Immature natural killer cell (primary cell): ENCODE results near the gene FAM98C. TPM values are rescaled to one million over a fixed set of nuclear protein-coding genes. Genes with fewer than 3 reads are reported as not detected.
A peak's percentile ranks its signal among the peaks of the same experiment; 100 is the strongest.
"Not testable (repeated sequence)": the region's sequence is repeated elsewhere in the genome, so short reads cannot be mapped to it uniquely, and the experiment has no call there.

Source experiments
- DNase-seq, 3 donors: peaks; one replicate each; pipeline ENCODE4 v3.0.0; 2022; ENCODE audit warnings: mixed read lengths in 1 of 3
- H3K27ac Mint-ChIP-seq, 6 donors: one replicate each; pipeline ENCODE4 v1.8.0; 2020; ENCODE audit warnings: mixed read lengths in 6 of 6, mild to moderate bottlenecking in 5 of 6, inconsistent platforms in 4 of 6, moderate library complexity in 3 of 6
- H3K27me3 Mint-ChIP-seq, 3 donors: one replicate each; pipeline ENCODE4 v1.8.0; 2020 to 2021; ENCODE audit warnings: low read depth in 3 of 3, mild to moderate bottlenecking in 3 of 3, mixed read lengths in 3 of 3, moderate library complexity in 3 of 3, inconsistent platforms in 1 of 3
- H3K36me3 Mint-ChIP-seq, 3 donors: one replicate each; pipeline ENCODE4 v1.8.0; 2020; ENCODE audit warnings: mixed read lengths in 3 of 3, inconsistent platforms in 2 of 3, mild to moderate bottlenecking in 2 of 3
- H3K4me1 Mint-ChIP-seq, 2 donors: one replicate each; pipeline ENCODE4 v1.8.0; 2020; ENCODE audit warnings: inconsistent platforms in 2 of 2, mild to moderate bottlenecking in 2 of 2, mixed read lengths in 2 of 2, moderate library complexity in 1 of 2
- H3K4me3 Mint-ChIP-seq, 5 donors: one replicate each; pipeline ENCODE4 v1.8.0; 2020; ENCODE audit warnings: mild to moderate bottlenecking in 5 of 5, mixed read lengths in 5 of 5, inconsistent platforms in 3 of 5, moderate library complexity in 3 of 5
- H3K9me3 Mint-ChIP-seq, 6 donors: one replicate each; pipeline ENCODE4 v1.8.0; 2020; ENCODE audit warnings: mild to moderate bottlenecking in 6 of 6, mixed read lengths in 6 of 6, inconsistent platforms in 4 of 6, moderate library complexity in 3 of 6
- polyA plus RNA-seq, 3 donors: library from polyadenylated mRNA; unstranded; fragments of 300-500 nt; fragmentation: Illumina TruSeq; gene quantifications; one replicate each; pipeline ENCODE4 v1.2.3, GENCODE V29; 2021

FAM98C gene
- polyA plus RNA-seq, 3 donors from 2014 or later: 15.7 to 29.9 (median 18.5) TPM

DNA sequence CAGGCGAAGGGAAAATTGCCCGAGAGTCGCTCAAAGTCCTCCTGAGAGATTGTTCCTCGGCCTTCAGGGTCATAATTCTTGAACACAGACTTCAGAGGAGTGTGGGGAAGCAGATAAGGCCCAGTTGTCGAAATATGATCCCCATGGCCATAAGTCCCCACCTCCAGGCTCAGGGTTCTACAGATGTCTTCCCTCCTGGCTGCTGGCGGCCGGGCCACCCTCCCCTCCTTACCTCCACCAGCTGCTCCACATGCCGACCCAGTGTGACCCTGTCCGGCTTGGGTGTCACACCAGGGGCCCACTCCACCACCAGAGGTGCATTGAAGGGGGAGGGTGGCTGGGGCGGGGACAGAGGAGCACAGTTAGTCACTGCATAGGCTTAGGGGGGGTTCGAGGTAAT lies 10.1 kb downstream of the FAM98C start:
- Mint-ChIP-seq H3K27me3 (peaks cover 0 to 5% (median 0%) of the 10 kb centered on the region in 3 donors), H3K4me1 (peaks cover 12 to 13% of the 10 kb centered on the region in 2 donors), H3K36me3 (no peaks in the 10 kb centered on the region), H3K4me3 (no peak overlapping the region), H3K27ac (no peak overlapping the region), H3K9me3 (no peaks in the 10 kb centered on the region)
- DNase-seq: no peak

DNA sequence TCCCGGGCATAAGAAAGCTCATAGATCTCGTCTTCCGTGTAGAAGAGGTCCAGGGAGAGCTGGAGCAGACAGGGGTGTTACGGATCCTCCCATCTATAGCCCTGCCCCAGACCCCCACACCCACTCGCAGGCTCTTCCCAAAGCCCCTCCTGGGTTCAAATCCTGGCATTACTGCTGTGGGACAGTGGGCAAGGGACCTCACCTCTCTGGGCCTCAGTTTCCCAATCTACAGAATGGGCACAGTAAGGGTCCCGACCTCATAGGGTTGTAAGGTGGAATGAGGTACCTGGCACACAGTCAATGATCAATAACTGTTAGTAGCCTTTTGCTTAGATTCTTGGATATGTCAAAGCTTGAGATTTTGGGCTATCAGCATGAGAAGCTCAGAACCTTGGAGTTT lies 10.5 kb downstream of the FAM98C start:
- H3K27ac Mint-ChIP-seq: no peak overlapping the region
- DNase-seq: no peak
- peaks cover 0 to 6% (median 0%) of the 10 kb centered on the region in 3 donors for H3K27me3 Mint-ChIP-seq
- H3K9me3 Mint-ChIP-seq: no peaks in the 10 kb centered on the region
- H3K4me3 Mint-ChIP-seq: no peak overlapping the region
- H3K36me3 Mint-ChIP-seq: no peaks in the 10 kb centered on the region
- H3K4me1 Mint-ChIP-seq: peaks cover 15 to 17% of the 10 kb centered on the region in 2 donors

DNA sequence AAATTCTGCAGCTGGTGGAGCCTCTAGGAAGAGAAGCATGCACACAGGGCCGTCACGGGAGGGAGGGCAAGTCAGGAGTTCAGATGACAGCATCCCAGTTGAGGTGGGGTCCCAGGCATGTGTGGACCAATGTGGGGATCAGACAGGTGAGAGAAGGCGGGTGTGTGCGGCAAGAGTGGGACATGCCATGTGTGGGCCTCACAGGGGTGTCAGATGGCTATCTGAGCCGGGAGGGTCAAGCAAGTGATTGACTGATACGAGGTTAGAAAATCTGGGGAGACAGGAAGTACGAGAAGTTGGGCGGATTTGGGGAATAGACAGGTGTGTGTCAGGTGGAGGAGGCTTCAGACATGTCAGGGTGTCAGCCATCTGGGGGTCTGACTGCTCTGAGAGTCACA lies 14.3 kb downstream of the FAM98C start:
- Mint-ChIP-seq H3K27ac (peak overlapping the region in 3 of 6 donors; percentile 6 to 72 (median 71)), H3K36me3 (no peaks in the 10 kb centered on the region), H3K4me1 (peaks cover 17 to 20% of the 10 kb centered on the region in 2 donors), H3K4me3 (peak overlapping the region; percentile 72 to 84 (median 77)), H3K9me3 (no peaks in the 10 kb centered on the region), H3K27me3 (peaks cover 0 to 6% (median 4%) of the 10 kb centered on the region in 3 donors)
- no peak for DNase-seq

DNA sequence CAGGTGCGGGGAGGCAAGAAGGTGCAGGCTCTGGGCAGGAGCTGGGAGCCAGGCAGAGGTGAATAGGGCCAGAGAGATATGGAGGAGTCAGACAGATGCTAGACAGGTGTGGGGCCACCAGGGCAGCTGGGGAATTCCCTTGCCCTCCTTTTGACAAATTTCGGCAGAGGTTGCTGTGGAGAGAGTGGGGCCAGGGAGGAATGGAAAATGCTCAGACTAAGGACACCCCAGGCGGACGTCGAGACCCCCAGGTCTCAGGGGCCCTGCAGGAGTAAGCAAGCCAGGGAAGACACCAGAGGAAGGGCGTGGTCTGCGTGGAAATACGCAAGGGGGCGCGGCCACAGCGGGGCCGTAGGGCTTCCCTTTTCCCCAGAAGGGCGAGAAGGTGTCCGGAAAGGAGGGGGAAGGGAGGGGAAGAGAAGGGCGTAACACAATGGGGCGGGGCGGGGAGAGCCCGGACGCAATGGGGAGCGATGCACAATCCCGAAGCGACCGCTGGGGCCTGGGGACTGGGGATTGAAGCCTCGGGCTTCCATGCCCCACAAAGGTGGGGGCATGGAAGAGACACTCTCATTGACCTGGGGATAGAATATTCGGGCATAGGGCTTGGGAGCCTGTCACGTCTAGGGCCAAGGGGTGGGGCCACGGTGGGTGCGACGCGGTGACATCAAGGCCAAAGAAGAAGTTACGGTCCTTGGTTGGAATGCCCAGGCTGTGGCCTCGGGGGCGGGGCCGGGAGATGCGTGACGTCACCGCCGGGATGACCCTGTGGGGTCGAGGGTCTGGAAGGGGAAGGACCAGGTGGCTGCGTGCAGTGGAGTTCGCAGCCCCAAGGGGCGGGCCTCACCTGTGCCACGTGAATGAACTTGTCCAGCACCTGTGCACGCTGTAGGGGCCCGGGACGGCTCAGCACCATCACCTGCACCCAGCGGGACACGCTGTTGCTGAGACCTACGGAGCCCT lies 14.9 kb downstream of the FAM98C start:
- no peaks in the 10 kb centered on the region for H3K9me3 Mint-ChIP-seq
- H3K4me3 Mint-ChIP-seq: peak overlapping the region; percentile 72 to 84 (median 77)
- peak in 2 of 3 donors; percentile 20 to 23 for DNase-seq
- peaks cover 0 to 6% (median 5%) of the 10 kb centered on the region in 3 donors for H3K27me3 Mint-ChIP-seq
- no peaks in the 10 kb centered on the region for H3K36me3 Mint-ChIP-seq
- peak overlapping the region in 4 of 6 donors; percentile 6 to 72 (median 63) for H3K27ac Mint-ChIP-seq
- H3K4me1 Mint-ChIP-seq: peaks cover 17 to 20% of the 10 kb centered on the region in 2 donors

DNA sequence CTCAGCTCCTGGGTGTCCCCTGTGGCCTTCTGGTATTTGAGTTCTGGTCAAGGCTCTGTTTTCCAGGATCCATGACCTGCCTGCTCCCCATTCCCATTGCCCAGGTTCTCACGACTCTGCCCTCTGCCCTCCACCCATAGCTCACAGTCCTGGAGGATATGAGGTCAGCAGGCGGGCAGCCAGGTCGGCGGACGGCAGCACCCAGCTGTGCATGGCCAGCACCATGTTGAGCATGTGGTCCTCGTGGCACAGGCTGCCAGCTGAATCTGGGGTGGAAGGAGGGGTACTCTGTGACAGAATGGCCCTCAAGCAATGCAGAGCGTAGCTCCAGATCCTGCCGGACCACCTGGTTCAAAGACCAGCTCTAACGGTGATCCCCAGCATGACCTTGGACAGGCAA lies 18.0 kb downstream of the FAM98C start:
- Mint-ChIP-seq H3K27me3 (peaks cover 0 to 9% (median 8%) of the 10 kb centered on the region in 3 donors), H3K4me3 (no peak overlapping the region), H3K27ac (no peak overlapping the region), H3K9me3 (peaks cover 0 to 2% (median 0%) of the 10 kb centered on the region in 6 donors), H3K36me3 (no peaks in the 10 kb centered on the region), H3K4me1 (peaks cover 18 to 20% of the 10 kb centered on the region in 2 donors)
- no peak for DNase-seq

DNA sequence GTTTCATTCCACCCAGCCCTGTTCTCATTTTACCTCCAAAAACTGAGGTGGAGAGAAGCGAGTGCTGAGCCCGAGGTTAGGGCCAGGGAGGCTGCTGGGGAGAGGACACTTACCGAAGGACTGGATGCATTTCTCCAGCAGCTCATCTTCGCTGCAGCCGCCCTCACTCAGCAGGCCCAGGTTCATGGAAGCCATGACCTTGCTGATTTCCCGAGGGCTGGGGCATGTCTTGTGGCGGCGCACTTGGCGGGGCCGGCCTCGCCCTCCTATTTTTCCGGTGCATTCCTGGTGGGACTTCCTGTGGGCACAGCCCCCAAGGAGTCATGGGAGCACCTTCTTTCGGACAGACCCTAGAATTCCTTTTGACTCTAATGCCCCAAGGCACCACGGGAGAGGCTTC lies 19.0 kb downstream of the FAM98C start:
- Mint-ChIP-seq H3K4me1 (peaks cover 18 to 25% of the 10 kb centered on the region in 2 donors), H3K9me3 (peaks cover 0 to 2% (median 0%) of the 10 kb centered on the region in 6 donors), H3K36me3 (no peaks in the 10 kb centered on the region), H3K27ac (no peak overlapping the region), H3K27me3 (peaks cover 3 to 9% (median 9%) of the 10 kb centered on the region in 3 donors), H3K4me3 (no peak overlapping the region)
- DNase-seq: no peak

DNA sequence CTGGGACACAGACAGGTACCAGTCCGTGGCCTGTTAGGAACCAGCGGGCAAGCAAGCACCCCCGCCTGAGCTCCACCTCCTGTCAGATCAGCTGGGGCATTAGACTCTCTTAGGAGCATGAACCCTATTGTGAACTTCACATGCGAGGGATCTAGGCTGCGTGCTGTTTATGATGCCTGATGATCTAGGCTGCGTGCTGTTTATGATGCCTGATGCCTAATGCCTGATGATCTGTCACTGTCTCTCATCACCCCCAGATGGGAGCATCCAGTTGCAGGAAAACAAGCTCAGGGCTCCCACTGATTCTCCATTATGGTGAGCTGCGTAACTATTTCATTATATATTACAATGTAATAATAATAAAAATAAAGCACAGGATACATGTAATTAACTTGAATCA lies 19.5 kb downstream of the FAM98C start:
- H3K27me3 Mint-ChIP-seq: peaks cover 7 to 12% (median 9%) of the 10 kb centered on the region in 3 donors
- no peak overlapping the region for H3K27ac Mint-ChIP-seq
- peaks cover 12 to 19% of the 10 kb centered on the region in 2 donors for H3K4me1 Mint-ChIP-seq
- H3K4me3 Mint-ChIP-seq: no peak overlapping the region
- H3K9me3 Mint-ChIP-seq: peaks cover 0 to 2% (median 0%) of the 10 kb centered on the region in 6 donors
- DNase-seq: no peak
- no peaks in the 10 kb centered on the region for H3K36me3 Mint-ChIP-seq

DNA sequence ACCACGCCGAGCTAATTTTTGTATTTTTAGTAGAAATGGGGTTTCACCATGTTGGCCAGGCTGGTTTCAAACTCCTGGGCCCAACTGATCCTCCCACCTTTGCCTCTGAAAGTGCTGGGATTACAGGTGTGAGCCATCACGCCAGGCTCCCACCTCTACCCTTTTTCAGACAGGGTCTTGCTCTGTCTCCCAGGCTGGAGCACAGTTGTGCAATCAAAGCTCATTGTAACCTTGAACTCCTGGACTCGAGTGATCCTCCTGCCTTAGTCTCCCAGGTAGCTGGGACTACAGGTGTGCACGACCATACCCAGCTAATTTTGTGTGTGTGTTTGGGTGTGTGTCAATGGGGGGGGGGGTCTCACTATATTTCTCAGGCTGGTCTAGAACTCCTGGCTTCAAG lies 21.4 kb downstream of the FAM98C start:
- Mint-ChIP-seq H3K36me3 (no peaks in the 10 kb centered on the region), H3K4me3 (no peak overlapping the region)

DNA sequence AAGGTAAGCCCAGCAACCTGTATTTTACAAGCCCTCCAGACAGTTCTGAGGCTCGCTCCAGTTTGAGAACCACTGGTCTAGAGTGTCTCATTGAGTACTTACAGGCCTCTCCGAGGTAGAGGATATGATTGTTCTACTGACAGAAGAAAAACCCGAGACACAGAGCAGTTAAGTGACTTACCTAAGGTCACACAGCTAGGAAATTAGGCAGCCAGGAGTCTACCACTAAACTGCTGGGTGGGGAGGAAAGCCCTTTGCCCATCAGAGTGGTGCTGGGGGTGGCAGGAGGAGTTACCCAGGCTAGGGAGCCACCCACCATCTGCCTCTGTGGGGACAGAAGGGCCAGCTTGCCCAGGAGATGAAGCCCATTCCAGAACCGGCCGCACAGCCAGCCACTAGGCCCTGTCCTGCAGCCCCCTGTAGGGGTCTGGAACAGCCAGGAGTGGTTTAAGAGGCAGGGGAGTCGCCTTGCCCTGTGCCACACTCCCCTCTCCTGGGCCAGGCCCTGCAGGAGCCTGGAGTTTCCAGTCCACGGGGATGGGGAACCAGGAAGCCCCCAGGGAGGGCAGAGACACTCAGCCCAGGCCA lies 22.4 kb downstream of the FAM98C start:
- H3K4me1 Mint-ChIP-seq: peaks cover 3 to 6% of the 10 kb centered on the region in 2 donors
- peak overlapping the region in 1 of 5 donors; percentile 56 for H3K4me3 Mint-ChIP-seq
- DNase-seq: no peak
- H3K27me3 Mint-ChIP-seq: peaks cover 3 to 19% (median 11%) of the 10 kb centered on the region in 3 donors
- H3K36me3 Mint-ChIP-seq: no peaks in the 10 kb centered on the region
- H3K9me3 Mint-ChIP-seq: peaks cover 0 to 2% (median 0%) of the 10 kb centered on the region in 6 donors
- no peak overlapping the region for H3K27ac Mint-ChIP-seq

More for the DNA sequence above, 21.4 kb downstream of the FAM98C start:
- peaks cover 3 to 6% of the 10 kb centered on the region in 2 donors for H3K4me1 Mint-ChIP-seq
- no peak overlapping the region for H3K27ac Mint-ChIP-seq
- DNase-seq: no peak
- H3K9me3 Mint-ChIP-seq: peaks cover 0 to 2% (median 0%) of the 10 kb centered on the region in 6 donors
- H3K27me3 Mint-ChIP-seq: peaks cover 3 to 17% (median 11%) of the 10 kb centered on the region in 3 donors

DNA sequence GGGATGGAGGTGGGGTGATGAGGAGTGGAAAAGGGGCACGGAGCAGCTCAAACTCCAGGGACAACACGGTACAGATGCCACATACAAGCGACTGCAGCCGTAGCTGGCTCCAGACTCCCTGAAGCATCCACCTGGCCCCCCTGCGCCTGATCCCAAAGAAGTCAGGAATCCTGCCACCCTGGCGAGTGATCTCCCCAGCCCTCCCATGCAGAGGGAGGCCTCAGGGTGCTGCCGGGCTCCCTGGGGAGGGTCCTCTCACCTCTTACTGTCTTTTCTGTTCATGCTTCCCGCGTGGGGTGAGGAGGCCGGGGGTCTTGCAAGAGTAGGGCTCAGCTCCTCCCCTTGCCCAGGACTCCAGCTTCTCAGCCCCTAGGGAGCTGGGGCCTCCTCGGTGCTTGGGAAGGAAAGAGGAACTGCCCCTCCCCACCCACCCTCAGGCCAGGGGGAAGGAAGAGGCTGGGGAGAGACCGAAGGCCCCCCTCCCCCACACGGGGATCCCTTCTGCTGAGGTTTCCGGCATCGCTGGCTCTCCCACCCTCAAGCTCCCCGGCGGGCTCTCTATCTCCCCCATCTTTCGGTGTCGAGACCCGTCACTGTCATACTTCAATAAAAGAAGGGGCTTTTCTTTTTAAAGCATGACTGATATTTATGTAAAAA lies 23.0 kb downstream of the FAM98C start, which contains the start of gene RASGRP4:
RASGRP4 (minus strand) TSS at position 410 of the 657 bp plus-strand sequence; CDS start at position 282, 128 bp downstream.
- no peaks in the 10 kb centered on the region for H3K36me3 Mint-ChIP-seq
- peaks cover 3 to 6% of the 10 kb centered on the region in 2 donors for H3K4me1 Mint-ChIP-seq
- H3K27ac Mint-ChIP-seq: no peak within 1 kb of the TSS
- H3K4me3 Mint-ChIP-seq: peak within 1 kb of the TSS in 3 of 5 donors; percentile 22 to 58 (median 49)
- H3K27me3 Mint-ChIP-seq: peaks cover 3 to 16% (median 11%) of the 10 kb centered on the region in 3 donors
- H3K9me3 Mint-ChIP-seq: peaks cover 0 to 2% (median 0%) of the 10 kb centered on the region in 6 donors
- DNase-seq: no peak

DNA sequence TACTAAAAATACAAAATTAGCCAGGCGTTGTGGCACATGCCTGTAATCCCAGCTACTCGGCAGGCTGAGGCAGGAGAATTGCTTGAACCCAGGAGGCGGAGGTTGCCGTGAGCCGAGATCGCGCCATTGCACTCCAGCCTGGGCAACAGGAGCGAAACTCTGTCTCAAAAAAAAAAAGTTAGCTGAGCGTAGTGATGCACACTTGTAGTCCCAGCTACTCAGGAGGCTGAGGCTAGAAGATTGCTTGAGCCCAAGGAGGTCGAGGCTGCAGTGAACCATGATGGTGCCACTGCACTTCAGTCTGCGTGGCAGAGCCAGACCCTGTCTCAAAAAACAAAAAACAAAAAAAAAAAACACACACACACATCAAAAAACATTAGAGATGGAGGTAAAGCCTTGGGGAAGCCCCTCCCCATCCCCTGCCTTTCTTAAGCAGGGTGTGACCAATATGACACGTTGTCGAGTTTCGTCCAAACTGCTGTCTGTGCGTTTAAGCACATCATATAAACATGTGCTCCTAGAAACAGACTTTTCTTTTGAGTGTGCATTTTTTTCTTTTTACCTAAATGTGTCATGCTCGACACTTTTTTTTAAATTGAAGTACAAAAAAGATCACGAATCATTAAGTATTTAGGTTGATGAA lies 24.3 kb downstream of the FAM98C start:
- H3K36me3 Mint-ChIP-seq, DNase-seq, H3K4me3 Mint-ChIP-seq, H3K27ac Mint-ChIP-seq, H3K9me3 Mint-ChIP-seq, H3K4me1 Mint-ChIP-seq: not testable (repeated sequence)
- peaks cover 3 to 15% (median 12%) of the 10 kb centered on the region in 3 donors for H3K27me3 Mint-ChIP-seq

DNA sequence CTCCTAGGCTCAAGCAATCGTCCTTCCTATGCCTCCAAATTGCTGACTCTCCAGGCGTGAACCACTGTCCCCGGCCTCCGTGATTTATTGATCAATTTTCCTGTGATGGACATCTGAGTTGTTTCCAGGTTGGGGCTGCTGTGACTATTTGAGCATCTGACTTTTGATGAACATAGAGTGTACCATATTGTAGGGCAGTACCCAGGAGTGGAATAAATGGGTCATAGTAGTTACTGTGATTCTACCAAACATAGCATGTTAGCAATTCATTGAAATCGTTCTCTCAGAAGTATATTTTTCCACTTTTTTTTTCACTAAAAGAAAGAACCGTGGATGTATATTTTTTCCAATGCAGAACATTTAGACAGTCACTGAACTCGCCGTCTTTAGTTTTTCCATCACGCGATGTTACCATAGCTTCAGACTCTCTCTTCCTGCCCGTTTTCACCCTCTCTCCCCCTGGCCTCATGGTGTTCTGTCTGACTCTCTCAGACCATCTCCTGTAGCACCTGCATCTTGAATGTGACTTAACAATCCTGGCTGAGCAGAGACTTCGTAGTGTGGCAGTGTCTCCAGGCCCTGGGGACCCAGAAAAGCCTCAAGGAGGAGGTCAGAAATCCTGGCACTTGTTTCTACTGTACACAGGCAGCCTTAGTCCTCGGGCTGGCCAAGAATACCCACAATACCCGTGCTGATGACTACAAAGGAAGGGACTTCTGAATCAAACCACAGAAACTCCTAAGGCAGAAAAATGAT lies 26.3 kb downstream of the FAM98C start:
- H3K27me3 Mint-ChIP-seq: peaks cover 3 to 16% (median 15%) of the 10 kb centered on the region in 3 donors
- DNase-seq: no peak
- peaks cover 0 to under 1% (median 0%) of the 10 kb centered on the region in 6 donors for H3K9me3 Mint-ChIP-seq
- H3K4me1 Mint-ChIP-seq: peaks cover 6 to 13% of the 10 kb centered on the region in 2 donors
- H3K27ac Mint-ChIP-seq: no peak overlapping the region
- no peak overlapping the region for H3K4me3 Mint-ChIP-seq
- H3K36me3 Mint-ChIP-seq: no peaks in the 10 kb centered on the region
